ENCODE measurements around the gene SORCS1.
"Not testable (repeated sequence)": the region's sequence is repeated elsewhere in the genome, so short reads cannot be mapped to it uniquely, and the experiment has no call there.

Gene SORCS1

DNA sequence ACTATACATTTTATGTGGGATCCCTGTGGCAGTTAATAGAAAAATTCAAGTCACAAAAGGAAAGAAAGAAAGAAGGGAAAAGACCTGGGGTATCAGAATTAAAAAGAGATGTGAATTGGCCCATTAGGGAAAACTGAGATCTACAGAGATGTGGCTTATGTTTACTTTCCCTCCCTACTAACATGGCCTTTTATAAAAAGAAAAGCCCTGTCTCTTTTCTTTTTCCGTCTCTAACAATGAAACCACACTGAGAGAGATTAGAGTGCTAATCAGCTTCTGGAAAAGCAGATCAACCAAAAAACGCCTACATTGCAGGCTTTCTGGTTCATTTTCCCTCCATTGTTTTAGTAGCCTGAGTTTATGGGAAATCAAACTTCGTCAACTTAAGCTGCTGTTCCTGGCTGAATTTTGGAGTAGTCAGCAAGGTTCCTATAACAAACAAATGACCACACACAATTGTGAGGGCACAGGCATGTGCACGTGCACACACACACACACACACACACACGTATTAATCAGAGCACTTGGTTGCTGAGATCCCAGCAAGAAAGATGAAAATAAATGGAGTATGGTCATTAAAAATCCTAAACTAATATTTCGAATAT lies 235.1 kb downstream of the SORCS1 start:
- TF ChIP-seq, protein P1, sequence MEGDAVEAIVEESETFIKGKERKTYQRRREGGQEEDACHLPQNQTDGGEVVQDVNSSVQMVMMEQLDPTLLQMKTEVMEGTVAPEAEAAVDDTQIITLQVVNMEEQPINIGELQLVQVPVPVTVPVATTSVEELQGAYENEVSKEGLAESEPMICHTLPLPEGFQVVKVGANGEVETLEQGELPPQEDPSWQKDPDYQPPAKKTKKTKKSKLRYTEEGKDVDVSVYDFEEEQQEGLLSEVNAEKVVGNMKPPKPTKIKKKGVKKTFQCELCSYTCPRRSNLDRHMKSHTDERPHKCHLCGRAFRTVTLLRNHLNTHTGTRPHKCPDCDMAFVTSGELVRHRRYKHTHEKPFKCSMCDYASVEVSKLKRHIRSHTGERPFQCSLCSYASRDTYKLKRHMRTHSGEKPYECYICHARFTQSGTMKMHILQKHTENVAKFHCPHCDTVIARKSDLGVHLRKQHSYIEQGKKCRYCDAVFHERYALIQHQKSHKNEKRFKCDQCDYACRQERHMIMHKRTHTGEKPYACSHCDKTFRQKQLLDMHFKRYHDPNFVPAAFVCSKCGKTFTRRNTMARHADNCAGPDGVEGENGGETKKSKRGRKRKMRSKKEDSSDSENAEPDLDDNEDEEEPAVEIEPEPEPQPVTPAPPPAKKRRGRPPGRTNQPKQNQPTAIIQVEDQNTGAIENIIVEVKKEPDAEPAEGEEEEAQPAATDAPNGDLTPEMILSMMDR (IDR thresholded peaks at IDR 0.05; ENCODE audit: control insufficient read depth, extremely low read depth, insufficient read depth): no peak
- no peak overlapping the region for H3K4me3 ChIP-seq (ENCODE audit: low read depth, low read length)
- DNase-seq (ENCODE audit: low read depth): no peak

DNA sequence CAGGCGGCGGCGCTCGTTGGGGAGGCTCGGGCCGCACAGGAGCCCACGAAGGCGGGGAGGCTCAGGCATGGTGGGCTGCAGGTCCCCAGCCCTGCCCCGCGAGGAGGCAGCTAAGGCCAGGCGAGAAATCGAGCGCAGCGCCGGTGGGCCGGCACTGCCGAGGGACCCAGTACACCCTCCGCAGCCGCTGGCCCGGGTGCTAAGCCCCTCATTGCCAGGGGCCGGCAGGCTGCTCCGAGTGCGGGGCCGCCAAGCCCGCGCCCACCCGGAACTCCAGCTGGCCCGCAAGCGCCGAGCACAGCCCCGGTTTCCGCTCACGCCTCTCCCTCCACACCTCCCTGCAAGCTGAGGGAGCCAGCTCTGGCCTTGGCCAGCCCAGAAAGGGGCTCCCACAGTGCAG lies 236.4 kb downstream of the SORCS1 start:
- DNase-seq (ENCODE audit: low read depth); H3K4me3 ChIP-seq (ENCODE audit: low read depth, low read length): not testable (repeated sequence)

DNA sequence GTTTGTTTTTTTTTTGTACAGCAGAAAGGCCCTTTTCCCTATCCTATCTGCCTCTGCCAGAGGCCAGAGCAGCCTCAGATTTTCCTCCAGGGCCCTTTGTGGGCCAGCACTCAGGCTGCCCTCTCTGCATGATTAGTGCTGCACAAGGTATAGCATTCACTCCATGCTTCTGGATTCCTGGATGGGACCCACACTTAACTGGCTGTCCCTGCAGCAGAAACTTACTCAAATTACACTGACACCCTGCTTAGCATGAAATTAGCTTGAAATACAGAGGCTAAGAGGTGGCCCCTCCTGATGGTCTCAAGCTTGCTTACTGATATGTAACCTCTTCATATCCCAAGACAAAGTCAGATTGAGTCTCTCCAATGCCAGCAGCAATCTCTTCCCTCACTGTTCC lies 239.3 kb downstream of the SORCS1 start:
- H3K4me3 ChIP-seq (ENCODE audit: low read depth, low read length): no peak overlapping the region
- TF ChIP-seq, protein P1 (IDR thresholded peaks at IDR 0.05; ENCODE audit: control insufficient read depth, extremely low read depth, insufficient read depth): no peak
- DNase-seq (ENCODE audit: low read depth): no peak

DNA sequence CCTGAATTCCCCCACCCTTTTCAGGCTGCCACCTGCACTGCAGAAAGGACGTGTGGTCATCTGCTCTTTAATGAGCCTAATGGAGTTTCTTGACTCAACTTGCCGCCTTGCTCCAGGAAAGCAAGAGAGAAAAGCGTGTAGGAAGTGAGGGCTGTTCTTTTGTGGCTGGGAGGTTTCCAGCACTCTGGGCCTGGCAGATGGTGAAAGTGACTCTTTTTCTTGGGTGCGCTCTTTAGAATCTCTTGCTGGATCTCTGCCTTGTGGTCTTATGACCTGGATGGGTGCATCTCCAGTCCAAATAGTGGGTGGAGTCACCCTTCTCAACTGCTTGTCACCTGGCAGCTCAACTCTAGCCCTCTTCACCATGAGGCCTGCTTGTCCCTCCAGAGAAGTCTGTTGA lies 244.0 kb downstream of the SORCS1 start:
- DNase-seq (ENCODE audit: low read depth): no peak
- no peak overlapping the region for H3K4me3 ChIP-seq (ENCODE audit: low read depth, low read length)
- TF ChIP-seq, protein P1 (IDR thresholded peaks at IDR 0.05; ENCODE audit: control insufficient read depth, extremely low read depth, insufficient read depth): no peak

DNA sequence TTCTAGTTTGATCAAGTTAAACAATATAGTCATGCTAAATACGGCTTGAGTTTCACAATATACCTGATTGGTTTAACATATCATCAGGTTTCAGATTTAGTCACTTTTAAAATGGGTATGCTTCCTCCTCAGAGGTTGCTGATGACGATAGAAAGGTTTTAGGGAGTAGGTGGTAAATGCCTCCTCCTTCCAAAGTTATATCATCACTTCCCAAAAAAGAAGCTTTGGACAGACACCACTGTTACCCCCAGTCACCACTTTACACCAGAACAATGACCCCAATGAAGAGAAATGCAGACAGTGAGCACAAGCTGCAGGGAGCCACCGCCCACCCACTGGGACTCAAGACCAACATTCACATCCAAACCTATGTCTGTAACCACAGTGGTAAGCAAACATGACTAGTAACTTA lies 244.6 kb downstream of the SORCS1 start:
- TF ChIP-seq, protein P1 (IDR thresholded peaks at IDR 0.05; ENCODE audit: control insufficient read depth, extremely low read depth, insufficient read depth): no peak
- no peak for DNase-seq (ENCODE audit: low read depth)
- H3K4me3 ChIP-seq (ENCODE audit: low read depth, low read length): no peak overlapping the region

DNA sequence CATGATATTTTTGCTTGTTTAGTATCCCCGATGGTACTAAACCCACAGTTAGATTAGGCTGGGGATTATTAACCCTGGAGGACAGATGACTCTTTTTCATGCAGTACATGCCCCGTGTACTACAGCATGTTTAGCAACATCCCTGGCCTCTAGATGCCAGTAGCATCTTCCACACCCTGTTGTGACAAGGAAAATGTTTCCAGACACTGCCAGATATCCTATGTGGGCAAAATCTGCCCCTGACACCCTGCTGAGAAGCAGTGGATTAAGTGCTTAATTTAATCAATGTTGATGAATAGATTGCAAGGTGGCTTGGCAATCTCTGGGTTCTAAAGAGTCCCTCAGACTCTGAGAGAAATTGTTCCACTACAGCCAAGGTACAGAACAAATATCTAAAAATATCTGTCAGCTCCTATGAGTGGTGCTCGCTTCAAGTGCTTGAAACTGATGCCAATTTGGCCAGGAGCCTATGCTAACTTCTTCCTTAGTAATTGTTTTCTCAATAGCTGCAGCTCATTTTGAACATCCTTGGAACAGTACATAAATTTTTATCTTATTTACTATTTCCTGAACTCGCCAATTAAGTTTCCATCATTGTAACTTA lies 247.0 kb downstream of the SORCS1 start:
- no peak overlapping the region for H3K4me3 ChIP-seq (ENCODE audit: low read depth, low read length)
- DNase-seq (ENCODE audit: low read depth): peak; percentile 53
- TF ChIP-seq, protein P1 (IDR thresholded peaks at IDR 0.05; ENCODE audit: control insufficient read depth, extremely low read depth, insufficient read depth): no peak

DNA sequence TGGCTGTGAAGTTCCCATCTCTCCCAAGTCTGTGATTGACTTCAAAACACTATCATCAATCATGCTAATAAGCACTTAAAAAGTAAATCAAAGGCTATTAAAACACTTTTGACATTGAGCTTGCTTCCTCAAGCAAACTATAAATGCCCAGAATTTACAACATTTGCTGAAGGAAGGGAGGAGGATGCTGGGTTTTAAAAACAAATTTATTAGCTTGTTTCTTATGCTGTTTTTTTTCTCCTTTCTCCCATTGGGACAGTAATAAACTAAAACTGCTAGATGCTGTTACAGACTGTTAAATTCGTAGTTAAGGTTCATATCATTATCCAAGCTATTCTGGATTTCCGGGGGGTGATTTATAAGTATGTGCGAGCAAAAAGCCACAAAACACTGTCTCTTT lies 250.5 kb downstream of the SORCS1 start:
- TF ChIP-seq, protein P1 (IDR thresholded peaks at IDR 0.05; ENCODE audit: control insufficient read depth, extremely low read depth, insufficient read depth): no peak
- no peak overlapping the region for H3K4me3 ChIP-seq (ENCODE audit: low read depth, low read length)
- no peak for DNase-seq (ENCODE audit: low read depth)

All from LNCaP clone FGC (cell line).